Measurements from ENCODE around the gene ANKIB1. TPM values are rescaled to one million over a fixed set of nuclear protein-coding genes. Genes with fewer than 3 reads are reported as not detected.

Gene ANKIB1
- total and polyA plus RNA-seq, 3 donors from 2014 or later = 66.8 to 97.8 (median 84.4) TPM

GRCh38 chr7:92448205-92448747 is 202.5 kb downstream of the ANKIB1 start:
- intact Hi-C loops (cut with DNase I; ENCODE audit: low total_unique reads) = no loop called here
- peaks cover 10% of the 10 kb centered on the region for H3K4me1 ChIP-seq
- TF ChIP-seq CTCF (IDR thresholded peaks at IDR 0.05) = peak; percentile 18 to 27 (median 27)
- no peak for TF ChIP-seq POLR2A (IDR thresholded peaks at IDR 0.05)
- H3K4me3 ChIP-seq = peak overlapping the region; percentile 85 to 98
- peak overlapping the region; percentile 90 to 91 for H3K27ac ChIP-seq
- 0 to 2% methylated on average over 11 of the region's 11 CpGs for WGBS, 2 donors
- DNase-seq = peak; percentile 81
- no peaks in the 10 kb centered on the region for H3K9me3 ChIP-seq
- H3K36me3 ChIP-seq (ENCODE audit: low read depth, missing control alignments) = no peaks in the 10 kb centered on the region
- H3K27me3 ChIP-seq = no peaks in the 10 kb centered on the region

Small RNA genes lying within 50 kb of the gene (microRNA-seq; reads per million reads assigned to microRNA genes)
- 0 reads per million in 2 donors for gene MIR1285-1 (ENCODE audit: borderline number of aligned reads in 2 of 2, borderline replicate concordance in 1 of 2)

Small RNA genes lying within 50 kb of the gene (small RNA-seq; reads per million reads assigned to genes)
- gene MIR1285-1 = 0 reads per million in 2 donors
- gene RF00019 = 0 reads per million in 2 donors

Other genes starting within 250 kb of the ANKIB1 start
- 100 to 1,000 TPM; 141 to 147 TPM for gene CYP51A1, start 111.5 kb upstream of the ANKIB1 start, total RNA-seq
- gene CYP51A1, start 111.5 kb upstream of the ANKIB1 start, polyA plus RNA-seq (ENCODE audit: insufficient read depth, low read depth, low replicate concordance) = 138 TPM
- gene LRRD1, start 66.8 kb upstream of the ANKIB1 start, total RNA-seq = 10 to 100 TPM in 1 of 2 donors, 1 to 10 TPM in 1; 7.7 to 14.8 TPM
- gene LRRD1, start 66.8 kb upstream of the ANKIB1 start, polyA plus RNA-seq (ENCODE audit: insufficient read depth, low read depth, low replicate concordance) = 8.7 TPM
- 100 to 1,000 TPM; 116 to 140 TPM for gene KRIT1, start 60 bp upstream of the ANKIB1 start, total RNA-seq
- 45.0 TPM for gene KRIT1, start 60 bp upstream of the ANKIB1 start, polyA plus RNA-seq (ENCODE audit: insufficient read depth, low read depth, low replicate concordance)
- gene GATAD1, start 201.5 kb downstream of the ANKIB1 start, total RNA-seq = 10 to 100 TPM; 65.5 to 71.7 TPM
- 22.7 TPM for gene GATAD1, start 201.5 kb downstream of the ANKIB1 start, polyA plus RNA-seq (ENCODE audit: insufficient read depth, low read depth, low replicate concordance)
- 10 to 100 TPM in 1 of 2 donors, 1 to 10 TPM in 1; 7.5 to 16.5 TPM for gene ERVW-1, start 232.0 kb downstream of the ANKIB1 start, total RNA-seq
- gene ERVW-1, start 232.0 kb downstream of the ANKIB1 start, polyA plus RNA-seq (ENCODE audit: insufficient read depth, low read depth, low replicate concordance) = 17.5 TPM